ENCODE results near the gene CTSD. TPM values are rescaled to one million over a fixed set of nuclear protein-coding genes. Genes with fewer than 3 reads are reported as not detected.

The CTSD gene
- total RNA-seq, 2 experiments from 2014 or later, result 30.1 to 34.5 TPM

DNA sequence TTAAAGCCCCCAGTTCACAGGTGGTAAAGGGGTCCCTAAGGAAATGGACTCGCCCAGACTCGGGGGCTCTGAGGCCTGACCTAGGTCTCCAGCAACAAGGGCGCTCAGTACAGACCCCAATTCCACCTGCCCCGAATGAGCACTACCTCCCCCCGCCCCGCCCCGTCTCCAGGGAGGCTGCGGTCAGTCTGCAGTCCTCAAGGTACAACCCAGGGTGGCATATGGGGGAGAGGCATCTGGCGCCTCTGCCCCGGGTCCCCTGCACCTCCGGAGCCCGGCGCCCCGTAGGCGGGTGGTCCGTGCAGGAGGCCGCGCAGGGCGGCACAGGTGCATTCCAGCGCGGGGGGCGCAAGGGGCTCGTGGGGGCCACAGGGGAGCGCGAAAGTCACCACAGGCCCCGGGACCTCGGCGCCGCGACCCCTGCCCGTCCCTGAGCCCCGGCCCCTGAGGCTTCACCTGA lies 361 bp downstream of the CTSD start:
- CTCF ChIA-PET, result interaction anchor here (1.4 kb wide), 1 partner anchor 56 kb away, joined by 3 read pairs; no protein-coding TSS in a partner anchor
- Mint-ChIP-seq H3K4me3 (peak overlapping the region; percentile 48), H3K9me3 (no peaks in the 10 kb centered on the region), H3K27ac (no peak overlapping the region), H3K27me3 (ENCODE audit: low read depth) (no peaks in the 10 kb centered on the region), H3K4me1 (ENCODE audit: low read depth) (peaks cover 34% of the 10 kb centered on the region), H3K36me3 (ENCODE audit: low read depth) (no peaks in the 10 kb centered on the region)
- DNase-seq, result no peak
- intact Hi-C loops (cut with micrococcal nuclease), result loop anchor here (5.0 kb wide), 1 partner anchor 1294 kb away; the partner anchor contains the start of gene CARS1

DNA sequence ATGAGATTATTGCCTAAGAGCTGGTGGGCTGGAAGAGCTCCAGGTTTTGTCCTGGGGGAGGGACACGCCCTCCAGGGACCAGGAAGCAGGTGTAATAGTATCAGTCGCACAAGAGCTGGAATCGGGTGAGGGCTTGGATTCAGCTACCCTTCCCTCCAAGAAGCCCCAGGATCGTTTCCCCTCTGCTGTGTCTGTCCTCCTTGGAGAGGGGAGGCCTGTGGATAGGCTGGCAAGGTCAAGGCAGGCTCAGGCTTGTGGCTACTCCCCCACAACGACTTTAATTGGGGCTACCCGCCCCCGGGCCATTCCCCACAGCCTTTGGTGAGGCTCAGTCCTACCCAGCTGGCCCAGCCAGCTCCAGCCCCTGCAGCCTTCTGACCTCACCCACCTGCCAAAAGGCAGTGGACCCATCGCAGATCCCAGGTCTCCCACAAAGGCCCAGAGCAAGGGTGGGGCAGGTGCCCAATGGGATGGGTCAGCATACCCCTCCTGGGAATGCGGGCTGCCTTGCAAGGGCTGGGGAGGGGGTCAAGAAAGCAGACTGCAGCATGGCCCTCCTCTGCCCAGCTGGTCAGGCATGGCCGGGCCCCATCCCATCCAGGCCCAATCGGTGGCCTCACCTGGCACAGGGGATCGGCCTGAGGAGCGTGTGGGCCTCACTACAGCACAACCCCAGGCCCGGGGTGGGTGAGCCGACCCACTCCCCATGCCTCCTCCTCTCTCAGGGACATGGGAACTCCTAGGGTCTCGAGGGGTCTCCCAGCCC lies 1.0 kb downstream of the CTSD start:
- CTCF ChIA-PET, result interaction anchor here (0.8 to 1.4 kb wide), 2 partner anchors 69 to 123 kb away, joined by 4 to 7 read pairs; no protein-coding TSS in a partner anchor

DNA sequence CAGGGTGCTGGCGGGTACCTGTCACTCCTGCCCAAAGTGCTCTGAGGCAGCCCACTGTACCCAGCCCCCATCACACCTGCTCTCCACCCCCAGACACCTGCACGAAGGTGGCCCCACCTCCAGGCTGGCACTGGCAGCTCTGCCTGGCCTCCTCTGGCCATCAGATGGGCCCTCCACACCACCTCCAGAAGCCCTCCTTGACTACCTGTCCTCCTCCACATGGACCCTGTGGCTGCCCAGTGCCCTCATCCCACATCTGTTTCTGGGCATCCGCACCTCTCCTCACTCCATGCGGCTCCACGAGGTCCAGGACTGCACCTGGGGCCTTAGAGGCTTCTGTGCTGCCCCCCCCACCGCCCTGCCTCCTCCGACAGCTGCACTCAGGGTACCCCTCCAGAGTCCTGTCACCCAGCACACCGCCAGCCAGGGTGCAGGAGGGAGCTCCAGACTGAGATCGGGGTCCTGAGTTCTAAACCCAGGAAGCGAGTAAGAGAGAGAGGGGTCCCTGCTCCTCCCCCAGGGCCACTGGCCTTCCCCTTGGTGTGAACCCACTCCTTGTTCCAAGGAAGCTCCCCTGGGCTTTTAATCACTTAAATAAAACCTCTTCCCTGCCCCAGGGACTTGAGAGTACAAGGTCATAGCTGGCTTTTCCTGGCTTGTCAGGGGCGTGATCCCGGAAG lies 1.7 kb downstream of the CTSD start:
- no peak for DNase-seq
- CTCF ChIA-PET, result interaction anchor here (0.8 to 1.4 kb wide), 2 partner anchors 68 to 122 kb away, joined by 4 to 7 read pairs; no protein-coding TSS in a partner anchor

More for the DNA sequence above, 1.0 kb downstream of the CTSD start:
- Mint-ChIP-seq H3K27ac (no peak overlapping the region), H3K27me3 (ENCODE audit: low read depth) (no peaks in the 10 kb centered on the region), H3K9me3 (no peaks in the 10 kb centered on the region), H3K4me3 (peak overlapping the region; percentile 48), H3K36me3 (ENCODE audit: low read depth) (no peaks in the 10 kb centered on the region), H3K4me1 (ENCODE audit: low read depth) (peaks cover 38% of the 10 kb centered on the region)
- DNase-seq, result no peak
- intact Hi-C loops (cut with micrococcal nuclease), result loop anchor here (5.0 kb wide), 1 partner anchor 1295 kb away; the partner anchor contains the start of gene CARS1

DNA sequence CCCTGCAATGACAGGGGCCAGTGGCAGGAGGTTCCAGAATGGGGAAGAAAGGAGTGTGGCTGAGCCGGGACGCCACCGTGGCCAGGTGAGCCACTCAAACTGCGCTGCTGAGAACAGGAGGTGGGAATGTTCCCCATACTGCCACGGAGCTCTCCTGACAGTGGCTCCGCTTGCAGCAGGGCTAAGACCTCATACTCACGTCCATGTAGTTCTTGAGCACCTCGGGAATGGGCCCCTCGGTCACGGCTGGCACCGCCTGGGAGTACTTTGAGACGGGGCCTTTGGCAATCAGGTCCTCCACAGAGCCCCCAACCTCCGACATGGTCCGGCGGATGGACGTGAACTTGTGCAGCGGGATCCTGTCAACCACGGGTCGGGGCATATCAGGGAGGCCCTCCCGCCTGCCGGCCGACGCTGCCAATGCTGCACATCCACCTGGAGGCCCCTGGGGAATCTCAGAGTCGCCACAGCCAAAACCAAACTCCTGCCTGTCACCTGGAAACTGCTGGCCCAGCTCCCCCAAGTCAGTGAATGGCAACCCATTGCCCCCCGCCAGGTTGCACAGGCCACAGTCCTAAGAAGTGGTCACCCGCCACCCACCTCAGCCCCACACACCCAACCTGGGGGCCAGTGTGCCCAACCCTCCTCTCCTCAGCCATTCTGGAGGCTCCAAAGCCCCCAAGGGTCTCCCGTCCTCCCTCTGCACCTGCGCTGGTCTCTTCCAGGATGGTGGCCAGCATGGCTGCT lies 2.4 kb downstream of the CTSD start:
- Mint-ChIP-seq H3K4me1 (ENCODE audit: low read depth) (peaks cover 53% of the 10 kb centered on the region), H3K9me3 (no peaks in the 10 kb centered on the region), H3K27ac (no peak overlapping the region), H3K36me3 (ENCODE audit: low read depth) (no peaks in the 10 kb centered on the region), H3K27me3 (ENCODE audit: low read depth) (no peaks in the 10 kb centered on the region), H3K4me3 (no peak overlapping the region)
- CTCF ChIA-PET, result interaction anchor here (1.4 kb wide), 1 partner anchor 67 kb away, joined by 7 read pairs; no protein-coding TSS in a partner anchor
- no peak for DNase-seq
- intact Hi-C loops (cut with micrococcal nuclease), result loop anchor here (5.0 kb wide), 1 partner anchor 1296 kb away; the partner anchor contains the start of gene CARS1

More for the DNA sequence above, 1.7 kb downstream of the CTSD start:
- peak overlapping the region; percentile 48 for H3K4me3 Mint-ChIP-seq
- H3K36me3 Mint-ChIP-seq (ENCODE audit: low read depth), result no peaks in the 10 kb centered on the region
- peaks cover 46% of the 10 kb centered on the region for H3K4me1 Mint-ChIP-seq (ENCODE audit: low read depth)
- no peaks in the 10 kb centered on the region for H3K9me3 Mint-ChIP-seq
- no peaks in the 10 kb centered on the region for H3K27me3 Mint-ChIP-seq (ENCODE audit: low read depth)
- intact Hi-C loops (cut with micrococcal nuclease), result loop anchor here (5.0 kb wide), 1 partner anchor 1295 kb away; the partner anchor contains the start of gene CARS1
- H3K27ac Mint-ChIP-seq, result no peak overlapping the region

DNA sequence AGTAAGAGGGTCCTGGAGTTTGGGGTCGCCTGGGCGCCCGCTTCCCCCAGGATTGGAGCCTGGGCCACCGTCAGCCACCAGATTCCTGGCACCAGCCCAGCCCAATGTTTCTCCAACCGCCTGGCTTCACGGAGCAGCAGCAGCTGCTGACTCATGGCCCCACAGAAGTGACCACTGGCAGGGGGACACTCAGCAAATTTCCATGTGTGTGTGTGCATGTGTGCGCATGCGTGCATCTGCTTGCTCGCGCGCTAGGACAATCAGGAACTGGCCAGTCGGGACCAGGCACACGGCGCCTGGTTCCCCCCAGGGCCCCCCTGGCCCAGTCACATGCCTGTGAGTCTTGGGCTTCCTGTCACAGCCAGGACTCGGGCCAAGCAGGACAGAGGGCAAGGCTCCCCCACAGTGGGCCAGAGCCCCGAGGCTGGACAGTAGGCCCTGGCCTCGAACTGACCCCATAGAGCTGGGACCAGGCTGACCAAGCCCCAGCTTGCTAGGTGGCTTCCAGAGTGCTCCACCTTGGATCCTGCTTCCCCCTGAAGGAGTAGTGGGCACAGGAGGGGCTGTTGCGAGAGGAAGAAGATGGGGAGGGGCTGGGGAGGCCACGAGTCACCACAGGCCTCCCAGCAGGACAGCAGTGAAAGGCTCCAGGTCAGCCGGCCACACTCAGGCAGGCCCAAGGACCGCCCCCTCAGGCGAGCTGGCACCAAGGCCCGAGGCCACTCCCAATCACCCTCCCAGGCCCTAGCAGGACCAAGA lies 3.2 kb downstream of the CTSD start:
- H3K36me3 Mint-ChIP-seq (ENCODE audit: low read depth), result no peaks in the 10 kb centered on the region
- H3K4me1 Mint-ChIP-seq (ENCODE audit: low read depth), result peaks cover 60% of the 10 kb centered on the region
- no peaks in the 10 kb centered on the region for H3K27me3 Mint-ChIP-seq (ENCODE audit: low read depth)
- intact Hi-C loops (cut with micrococcal nuclease), result loop anchor here (5.0 kb wide), 1 partner anchor 1297 kb away; the partner anchor contains the start of gene CARS1
- no peak for DNase-seq
- H3K27ac Mint-ChIP-seq, result no peak overlapping the region
- H3K9me3 Mint-ChIP-seq, result no peaks in the 10 kb centered on the region
- no peak overlapping the region for H3K4me3 Mint-ChIP-seq
- CTCF ChIA-PET, result interaction anchor here (0.5 kb wide), 1 partner anchor 72 kb away, joined by 3 read pairs; no protein-coding TSS in a partner anchor

DNA sequence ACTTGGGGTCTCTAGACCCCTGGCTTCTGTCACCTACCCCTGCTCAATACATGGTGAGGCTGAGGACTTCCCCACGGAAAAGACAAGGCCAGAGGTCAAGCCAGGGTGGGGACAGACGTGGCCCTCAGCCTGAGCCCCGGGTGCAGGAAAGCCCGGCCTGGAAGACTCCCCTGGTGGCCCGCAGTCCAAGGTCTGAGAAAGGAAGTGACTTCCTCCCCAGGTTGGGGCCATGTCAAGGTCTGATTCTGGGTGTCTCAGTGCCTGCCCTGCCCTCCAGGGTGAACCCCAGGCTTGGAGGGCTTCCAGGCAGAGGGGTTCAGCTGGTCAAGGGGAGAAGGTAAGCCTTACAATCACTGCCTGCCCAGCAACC lies 3.9 kb downstream of the CTSD start:
- H3K4me1 Mint-ChIP-seq (ENCODE audit: low read depth), result peaks cover 66% of the 10 kb centered on the region
- CTCF ChIA-PET, result no interaction called here
- no peaks in the 10 kb centered on the region for H3K9me3 Mint-ChIP-seq
- H3K36me3 Mint-ChIP-seq (ENCODE audit: low read depth), result no peaks in the 10 kb centered on the region
- no peak overlapping the region for H3K4me3 Mint-ChIP-seq
- H3K27me3 Mint-ChIP-seq (ENCODE audit: low read depth), result no peaks in the 10 kb centered on the region
- H3K27ac Mint-ChIP-seq, result no peak overlapping the region
- intact Hi-C loops (cut with micrococcal nuclease), result loop anchor here (5.0 to 10.0 kb wide), 3 partner anchors 65 to 1297 kb away; partner anchors contain the start of genes CARS1, KRTAP5-6 and SYT8
- no peak for DNase-seq

DNA sequence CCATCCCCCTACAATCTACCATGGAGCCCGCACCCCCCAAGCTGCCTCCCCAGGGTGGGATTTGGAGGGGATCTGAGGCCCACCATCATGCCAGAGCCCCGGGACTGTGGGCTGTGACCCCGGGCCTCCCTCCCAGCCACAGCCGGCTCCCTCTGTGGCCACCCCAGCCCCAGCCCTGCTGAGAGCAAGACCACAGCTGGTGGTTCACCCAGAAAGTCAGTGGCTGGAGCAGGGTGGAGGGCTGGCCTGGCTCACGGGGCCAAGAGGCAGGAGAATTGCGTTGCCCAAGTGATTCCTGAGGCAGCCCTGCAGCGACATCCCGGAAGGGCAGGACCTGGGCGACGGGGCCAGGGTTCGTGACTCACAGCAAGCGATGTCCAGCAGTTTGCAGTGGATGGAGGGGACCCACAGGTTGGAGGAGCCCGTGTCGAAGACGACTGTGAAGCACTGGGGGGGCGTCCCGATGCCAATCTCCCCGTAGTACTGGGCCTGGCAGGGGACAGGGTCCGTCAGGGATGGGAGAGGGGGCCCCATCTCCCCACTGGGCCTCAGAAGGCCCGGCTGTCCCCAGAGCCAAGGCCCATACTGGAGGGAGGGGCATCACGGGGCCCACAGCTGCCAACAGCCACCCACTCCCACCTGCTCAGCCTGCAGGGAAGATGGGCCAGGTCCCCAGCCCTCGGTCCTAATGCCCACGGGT lies 4.4 kb downstream of the CTSD start:
- no peak for DNase-seq
- Mint-ChIP-seq H3K27ac (no peak overlapping the region), H3K27me3 (ENCODE audit: low read depth) (no peaks in the 10 kb centered on the region), H3K36me3 (ENCODE audit: low read depth) (no peaks in the 10 kb centered on the region), H3K9me3 (no peaks in the 10 kb centered on the region), H3K4me3 (no peak overlapping the region), H3K4me1 (ENCODE audit: low read depth) (peaks cover 67% of the 10 kb centered on the region)
- intact Hi-C loops (cut with micrococcal nuclease), result loop anchor here (5.0 to 10.0 kb wide), 2 partner anchors 64 to 73 kb away; partner anchors contain the start of genes KRTAP5-6 and SYT8
- CTCF ChIA-PET, result no interaction called here

DNA sequence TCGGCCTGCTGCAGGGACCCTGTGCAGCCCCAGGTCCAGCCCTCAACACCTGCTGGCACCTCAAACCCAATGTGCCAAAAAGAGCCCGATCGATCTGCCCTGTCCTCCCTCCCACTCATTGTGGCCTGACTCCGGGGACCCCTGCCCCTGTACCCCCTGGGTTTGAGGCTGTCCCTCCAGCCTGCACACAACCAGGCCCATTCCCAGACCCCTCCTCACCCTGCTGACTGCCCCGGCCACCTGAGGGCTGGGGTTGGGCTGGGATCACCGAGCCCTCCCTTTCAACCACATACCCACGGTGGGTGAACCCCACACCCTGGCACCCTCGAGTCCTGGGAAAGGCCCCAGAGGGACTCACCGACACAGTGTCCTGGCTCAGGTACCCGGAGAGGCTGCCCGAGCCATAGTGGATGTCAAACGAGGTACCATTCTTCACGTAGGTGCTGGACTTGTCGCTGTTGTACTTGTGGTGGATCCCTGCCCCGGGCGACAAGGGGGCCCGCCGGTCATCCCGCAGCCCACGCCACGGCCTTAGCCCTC lies 5.0 kb downstream of the CTSD start:
- DNase-seq, result no peak
- no peaks in the 10 kb centered on the region for H3K9me3 Mint-ChIP-seq
- CTCF ChIA-PET, result interaction anchor here (1.2 kb wide), 2 partner anchors 73 to 184 kb away, joined by 3 read pairs; no protein-coding TSS in a partner anchor
- peak overlapping the region; percentile 50 for H3K27ac Mint-ChIP-seq
- H3K36me3 Mint-ChIP-seq (ENCODE audit: low read depth), result no peaks in the 10 kb centered on the region
- no peak overlapping the region for H3K4me3 Mint-ChIP-seq
- H3K4me1 Mint-ChIP-seq (ENCODE audit: low read depth), result peaks cover 67% of the 10 kb centered on the region
- intact Hi-C loops (cut with micrococcal nuclease), result loop anchor here (5.0 to 10.0 kb wide), 2 partner anchors 64 to 74 kb away; partner anchors contain the start of genes KRTAP5-6 and SYT8
- no peaks in the 10 kb centered on the region for H3K27me3 Mint-ChIP-seq (ENCODE audit: low read depth)

DNA sequence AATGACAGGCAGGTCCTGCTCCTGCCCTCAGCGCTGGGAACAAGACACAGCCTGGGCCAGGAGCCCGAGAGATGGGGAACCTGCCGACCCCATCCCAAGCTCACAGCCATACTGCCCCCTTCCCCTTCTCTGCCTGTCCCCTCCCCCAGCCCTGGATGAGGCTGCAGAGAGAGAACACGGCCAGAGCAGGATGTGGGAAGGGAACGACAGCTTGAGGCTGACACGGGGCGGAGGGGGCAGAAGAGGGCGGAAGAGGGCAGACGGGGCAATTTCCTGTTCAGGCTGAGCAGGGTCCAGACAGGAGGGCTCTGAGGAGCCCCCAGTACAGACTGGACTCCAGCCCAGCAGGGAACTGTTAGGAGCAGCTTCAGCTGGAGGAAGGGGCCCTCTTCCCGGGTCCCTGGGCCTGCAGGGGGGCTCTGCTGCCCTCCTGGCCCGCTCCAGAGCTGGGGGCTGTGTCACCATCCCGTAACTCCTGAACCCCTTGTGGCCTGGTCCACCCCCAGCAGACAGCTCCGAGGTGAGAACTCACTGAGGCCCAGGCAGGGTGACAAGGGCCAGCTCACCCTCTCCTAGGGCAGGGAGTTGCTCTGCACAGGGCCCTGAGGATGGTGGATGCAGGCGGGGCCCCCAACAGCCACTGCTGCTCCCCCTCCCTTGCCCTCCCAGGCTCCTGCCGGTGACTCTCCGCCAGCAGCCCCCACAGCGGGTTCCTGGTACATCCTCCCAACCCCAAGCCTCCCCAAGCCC lies 5.7 kb downstream of the CTSD start:
- Mint-ChIP-seq H3K4me3 (no peak overlapping the region), H3K36me3 (ENCODE audit: low read depth) (peaks cover under 1% of the 10 kb centered on the region), H3K27me3 (ENCODE audit: low read depth) (no peaks in the 10 kb centered on the region), H3K9me3 (no peaks in the 10 kb centered on the region), H3K4me1 (ENCODE audit: low read depth) (peaks cover 69% of the 10 kb centered on the region), H3K27ac (peak overlapping the region; percentile 74)
- CTCF ChIA-PET, result interaction anchor here (0.7 to 1.6 kb wide), 6 partner anchors 19 to 183 kb away, joined by 3 to 8 read pairs (median 3); no protein-coding TSS in a partner anchor
- intact Hi-C loops (cut with micrococcal nuclease), result loop anchor here (5.0 to 10.0 kb wide), 2 partner anchors 63 to 74 kb away; partner anchors contain the start of genes KRTAP5-6 and SYT8
- peak; percentile 78 for DNase-seq
